Activated CD8-positive, alpha-beta memory T cell treated with anti-CD3 and anti-CD28 coated beads, Interleukin-2, amount 50 U/mL, for 24 hours (primary cell): ENCODE measurements around the gene AQP3.
A peak's percentile ranks its signal among the peaks of the same experiment; 100 is the strongest.
"Not testable (repeated sequence)": the region's sequence is repeated elsewhere in the genome, so short reads cannot be mapped to it uniquely, and the experiment has no call there.

Experiments
- DNase-seq: peaks from one replicate; pipeline ENCODE4 v3.0.0-alpha.2; 2020; ENCODE audit errors: extremely low read depth

AQP3 gene

GRCh38 chr9:33442125-33442524 is 5.3 kb downstream of the AQP3 start:
- no peak for DNase-seq

GRCh38 chr9:33440609-33441008 is 6.8 kb downstream of the AQP3 start:
- DNase-seq = no peak

- DNase-seq = no peak
These were observed 7.2 kb downstream of the AQP3 start for GRCh38 chr9:33440204-33440603.

- no peak for DNase-seq
These were observed 7.7 kb downstream of the AQP3 start for GRCh38 chr9:33439731-33440130.

- no peak for DNase-seq
These were observed 8.3 kb downstream of the AQP3 start for GRCh38 chr9:33438926-33439680.

GRCh38 chr9:33437898-33438297 is 9.5 kb downstream of the AQP3 start:
- no peak for DNase-seq

- DNase-seq = no peak
These were observed 10.2 kb downstream of the AQP3 start for GRCh38 chr9:33437205-33437604.

- DNase-seq = no peak
These were observed 10.9 kb downstream of the AQP3 start for GRCh38 chr9:33436445-33436844.

- DNase-seq = no peak
These were observed 11.5 kb downstream of the AQP3 start for GRCh38 chr9:33435821-33436277.

GRCh38 chr9:33434317-33435105 is 12.9 kb downstream of the AQP3 start:
- DNase-seq = no peak

GRCh38 chr9:33433871-33434270 is 13.5 kb downstream of the AQP3 start:
- no peak for DNase-seq

- no peak for DNase-seq
These were observed 16.0 kb downstream of the AQP3 start for GRCh38 chr9:33431420-33431819.

GRCh38 chr9:33430942-33431341 is 16.5 kb downstream of the AQP3 start:
- no peak for DNase-seq

- DNase-seq = no peak
These were observed 18.0 kb downstream of the AQP3 start for GRCh38 chr9:33429256-33429985.

- no peak for DNase-seq
These were observed 20.5 kb downstream of the AQP3 start for GRCh38 chr9:33426843-33427293.

- DNase-seq = no peak
These were observed 22.3 kb downstream of the AQP3 start for GRCh38 chr9:33425128-33425533.

- not testable (repeated sequence) for DNase-seq
These were observed 22.9 kb downstream of the AQP3 start for GRCh38 chr9:33424492-33424891.

GRCh38 chr9:33424043-33424442 is 23.4 kb downstream of the AQP3 start:
- not testable (repeated sequence) for DNase-seq

GRCh38 chr9:33419708-33420303 is 27.6 kb downstream of the AQP3 start:
- DNase-seq = no peak

GRCh38 chr9:33418090-33418489 is 29.3 kb downstream of the AQP3 start:
- DNase-seq = no peak

- no peak for DNase-seq
These were observed 30.4 kb downstream of the AQP3 start for GRCh38 chr9:33416996-33417395.

GRCh38 chr9:33415501-33416038 is 31.8 kb downstream of the AQP3 start:
- DNase-seq = peak; percentile 60
